ENCODE data around the gene MAGI1.

GRCh38 chr3:65948841-65949573 lies 89.7 kb downstream of the MAGI1 start:
- TF ChIP-seq POLR2A (IDR thresholded peaks at IDR 0.05), result no peak
- TF ChIP-seq, protein P1, sequence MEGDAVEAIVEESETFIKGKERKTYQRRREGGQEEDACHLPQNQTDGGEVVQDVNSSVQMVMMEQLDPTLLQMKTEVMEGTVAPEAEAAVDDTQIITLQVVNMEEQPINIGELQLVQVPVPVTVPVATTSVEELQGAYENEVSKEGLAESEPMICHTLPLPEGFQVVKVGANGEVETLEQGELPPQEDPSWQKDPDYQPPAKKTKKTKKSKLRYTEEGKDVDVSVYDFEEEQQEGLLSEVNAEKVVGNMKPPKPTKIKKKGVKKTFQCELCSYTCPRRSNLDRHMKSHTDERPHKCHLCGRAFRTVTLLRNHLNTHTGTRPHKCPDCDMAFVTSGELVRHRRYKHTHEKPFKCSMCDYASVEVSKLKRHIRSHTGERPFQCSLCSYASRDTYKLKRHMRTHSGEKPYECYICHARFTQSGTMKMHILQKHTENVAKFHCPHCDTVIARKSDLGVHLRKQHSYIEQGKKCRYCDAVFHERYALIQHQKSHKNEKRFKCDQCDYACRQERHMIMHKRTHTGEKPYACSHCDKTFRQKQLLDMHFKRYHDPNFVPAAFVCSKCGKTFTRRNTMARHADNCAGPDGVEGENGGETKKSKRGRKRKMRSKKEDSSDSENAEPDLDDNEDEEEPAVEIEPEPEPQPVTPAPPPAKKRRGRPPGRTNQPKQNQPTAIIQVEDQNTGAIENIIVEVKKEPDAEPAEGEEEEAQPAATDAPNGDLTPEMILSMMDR (IDR thresholded peaks at IDR 0.05), result no peak

All from lower leg skin (tissue), 3 donors.